ENCODE measurements around the gene REPS2. TPM values are rescaled to one million over a fixed set of nuclear protein-coding genes. Genes with fewer than 3 reads are reported as not detected.

Gene REPS2
- total RNA-seq, 1 donor from 2014 or later: 7.9 TPM

DNA sequence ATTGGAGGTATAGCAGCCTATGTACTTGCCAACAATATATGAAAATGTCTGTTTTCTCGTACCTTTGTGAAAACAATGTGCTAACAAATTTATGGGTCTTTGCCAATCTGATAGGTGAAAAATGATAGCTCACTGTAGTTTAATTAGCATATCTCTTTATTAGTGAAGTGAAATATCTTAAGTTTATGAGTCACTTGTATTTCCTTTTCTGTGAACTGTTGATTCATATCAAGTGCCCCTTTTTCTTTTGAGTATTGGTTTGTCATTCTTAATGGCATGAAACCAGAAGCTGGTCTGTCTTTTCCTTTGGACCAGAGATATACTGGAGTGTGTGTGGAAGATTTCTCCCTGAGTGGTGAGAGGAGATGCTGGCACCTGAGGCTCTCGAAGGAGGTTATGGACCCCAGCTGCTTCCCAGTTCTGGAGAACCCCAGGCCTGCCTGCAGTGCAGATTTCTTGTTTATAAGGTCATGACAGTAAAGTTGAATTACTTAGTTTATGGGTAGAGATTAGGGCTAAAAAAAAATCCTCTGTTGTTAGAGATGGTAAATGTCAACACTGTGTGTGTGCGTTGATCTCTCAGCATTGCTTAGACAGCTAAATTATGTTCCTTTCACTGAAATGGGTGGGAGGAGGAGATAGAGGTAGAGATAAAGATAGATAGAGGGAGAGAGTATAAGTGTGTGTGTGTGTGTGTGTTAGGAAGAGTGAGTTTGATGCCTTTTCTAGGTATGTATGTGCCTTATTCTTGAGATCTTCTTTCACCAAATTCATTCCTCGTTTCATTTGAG is 89.9 kb downstream of the REPS2 start:
- no peak for DNase-seq

DNA sequence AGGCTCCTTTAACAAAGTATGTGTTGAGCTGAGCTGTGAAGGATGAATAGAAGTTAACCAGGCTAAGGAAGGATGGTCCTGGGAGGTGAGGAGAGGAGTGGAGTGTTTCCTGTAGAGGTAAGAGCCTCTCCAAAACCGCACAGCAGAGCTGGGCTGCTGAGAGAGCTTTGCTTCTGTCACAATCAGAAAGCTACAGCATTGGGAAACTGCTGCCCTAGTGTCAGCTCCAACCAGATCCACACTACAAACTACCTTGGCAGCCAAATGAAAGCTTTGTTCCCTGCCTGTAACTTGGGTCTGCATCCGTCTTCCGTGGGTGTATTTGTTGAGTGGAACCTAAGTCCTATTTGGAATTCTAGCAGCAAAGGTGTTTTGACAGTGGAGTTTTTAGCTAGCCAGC is 91.8 kb downstream of the REPS2 start:
- no peak for DNase-seq

- DNase-seq: peak; percentile 91
Measured at GRCh38 chrX:17038681-17039161, 92.3 kb downstream of the REPS2 start.

- DNase-seq: no peak
Measured at GRCh38 chrX:17039826-17040225, 93.4 kb downstream of the REPS2 start.

- no peak for DNase-seq
Measured at GRCh38 chrX:17040711-17041110, 94.3 kb downstream of the REPS2 start.

DNA sequence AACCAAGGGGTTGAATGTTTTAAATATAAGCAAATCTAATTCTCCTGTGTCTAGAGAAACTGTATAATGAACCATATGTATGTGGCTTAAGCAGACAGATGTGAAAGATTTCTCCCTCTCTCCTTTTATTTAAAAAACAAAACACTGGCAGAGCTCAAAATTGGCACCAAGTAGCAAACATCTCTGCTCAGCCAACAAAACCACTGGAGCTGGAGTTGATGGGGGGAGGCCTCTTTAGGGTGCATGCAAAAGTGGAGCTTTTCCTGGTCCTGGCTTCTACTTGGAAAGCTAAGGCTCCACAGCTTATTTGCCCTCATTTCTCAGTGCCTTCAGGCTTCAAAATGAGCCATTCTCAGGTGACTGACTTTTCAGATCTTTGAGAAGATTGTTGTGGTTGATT is 95.6 kb downstream of the REPS2 start:
- peak; percentile 69 for DNase-seq

DNA sequence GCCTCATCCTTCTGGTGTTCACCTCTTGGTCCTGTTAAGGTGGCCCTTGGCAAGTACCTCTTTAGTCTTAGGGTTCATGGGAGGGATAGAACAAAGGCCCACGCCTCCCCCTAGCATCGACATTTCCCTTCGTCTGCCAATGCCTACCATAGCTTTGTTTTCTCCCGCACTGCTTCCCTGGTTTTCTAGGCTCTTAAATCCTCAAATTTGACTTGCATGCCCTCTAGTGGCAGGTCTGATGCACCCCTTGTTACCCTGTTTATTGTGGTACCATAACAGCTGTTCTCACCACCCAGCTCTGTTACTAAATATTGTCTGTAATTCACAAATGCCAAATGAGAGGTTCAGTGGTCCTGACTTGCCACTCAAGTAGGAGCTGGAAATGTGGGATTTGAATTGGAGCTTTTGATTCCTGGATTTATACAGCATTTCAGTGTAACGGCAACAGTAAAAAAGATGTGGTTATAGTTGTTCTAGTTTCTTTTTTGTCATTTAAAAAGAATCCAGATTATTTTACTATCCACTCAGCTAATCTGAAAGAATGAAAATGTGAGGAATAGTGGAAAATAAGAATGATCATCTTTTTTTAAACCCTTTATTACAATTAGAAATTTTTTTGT is 100.1 kb downstream of the REPS2 start:
- DNase-seq: peak; percentile 81

GRCh38 chrX:17047224-17047623 is 100.8 kb downstream of the REPS2 start:
- no peak for DNase-seq

DNA sequence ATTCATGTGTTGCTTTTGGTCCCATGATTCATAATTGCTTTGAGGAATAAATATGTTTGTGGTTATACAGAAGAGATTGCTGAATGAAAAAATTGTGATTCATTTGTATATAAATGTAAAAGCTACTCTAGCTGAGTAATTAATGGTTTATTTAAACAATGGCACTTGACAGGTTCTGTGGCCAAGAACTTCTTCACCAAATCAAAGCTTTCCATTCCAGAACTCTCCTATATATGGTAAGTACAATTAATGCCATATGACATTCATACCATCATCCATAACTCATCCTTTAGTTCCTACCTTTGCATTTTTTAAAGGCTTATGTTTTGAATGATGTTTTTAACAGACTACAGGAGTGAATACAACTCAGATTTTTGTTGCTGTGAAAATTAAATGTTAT is 105.8 kb downstream of the REPS2 start:
- DNase-seq: no peak

- DNase-seq: no peak
Measured at GRCh38 chrX:17052793-17053192, 106.3 kb downstream of the REPS2 start.

- peak; percentile 51 for DNase-seq
Measured at GRCh38 chrX:17053502-17053901, 107.0 kb downstream of the REPS2 start.

GRCh38 chrX:17056868-17057608 is 110.6 kb downstream of the REPS2 start:
- peak; percentile 17 for DNase-seq

DNA sequence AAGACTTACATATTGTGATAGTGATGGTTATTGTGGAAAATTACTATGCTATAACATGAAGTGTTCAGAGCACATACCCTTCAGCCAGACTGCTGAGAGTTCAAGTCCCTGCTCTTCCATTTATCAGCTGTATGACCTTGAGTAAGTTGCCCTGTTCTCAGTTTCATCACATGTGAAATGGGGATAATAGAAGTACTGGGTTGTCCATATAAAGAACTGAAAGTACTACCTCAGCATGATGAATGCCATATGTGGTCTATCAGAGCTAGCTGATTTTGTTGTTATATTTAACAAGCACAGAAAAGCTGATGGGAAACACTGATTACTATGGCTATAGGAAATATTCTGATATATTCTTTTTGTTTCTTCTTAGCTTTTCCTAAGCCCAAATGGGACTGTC is 115.6 kb downstream of the REPS2 start:
- DNase-seq: no peak

DNA sequence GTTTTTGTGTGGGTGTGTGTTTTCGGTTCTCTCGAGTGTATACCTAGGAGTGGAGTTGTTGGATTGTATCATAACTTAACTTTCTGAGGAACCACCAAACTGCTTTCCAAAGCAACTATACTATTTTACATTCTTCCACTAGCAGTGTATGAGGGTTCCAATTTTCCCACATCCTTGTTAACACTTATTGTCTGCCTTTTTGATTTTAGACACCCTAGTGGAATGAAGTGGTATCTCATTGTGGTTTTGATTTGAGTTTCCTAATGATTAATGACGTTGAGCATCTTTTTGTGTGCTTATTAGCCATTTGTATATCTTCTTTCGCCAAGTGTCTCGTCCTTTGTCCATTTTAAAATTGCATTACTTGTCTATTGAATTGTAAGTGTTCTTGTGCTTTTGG is 118.6 kb downstream of the REPS2 start:
- DNase-seq: no peak

DNA sequence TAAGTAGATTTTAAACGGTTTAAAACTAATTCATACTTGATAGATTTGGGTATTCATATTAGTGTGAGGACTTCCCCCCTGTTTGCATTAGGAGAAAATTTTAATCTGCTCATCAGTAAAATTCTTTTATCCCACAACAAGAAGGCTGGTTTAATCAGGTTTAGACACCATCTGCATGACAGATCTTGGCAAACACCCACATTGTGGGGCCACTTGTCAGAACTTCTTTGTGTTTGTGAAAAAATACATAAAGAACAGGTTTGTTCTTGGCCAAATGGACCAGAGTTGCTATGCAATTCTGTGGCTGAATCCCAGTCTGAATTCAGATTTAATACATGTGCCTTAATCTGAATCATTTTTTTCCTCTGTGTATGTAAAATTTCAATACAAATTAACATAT is 121.1 kb downstream of the REPS2 start:
- DNase-seq: no peak

DNA sequence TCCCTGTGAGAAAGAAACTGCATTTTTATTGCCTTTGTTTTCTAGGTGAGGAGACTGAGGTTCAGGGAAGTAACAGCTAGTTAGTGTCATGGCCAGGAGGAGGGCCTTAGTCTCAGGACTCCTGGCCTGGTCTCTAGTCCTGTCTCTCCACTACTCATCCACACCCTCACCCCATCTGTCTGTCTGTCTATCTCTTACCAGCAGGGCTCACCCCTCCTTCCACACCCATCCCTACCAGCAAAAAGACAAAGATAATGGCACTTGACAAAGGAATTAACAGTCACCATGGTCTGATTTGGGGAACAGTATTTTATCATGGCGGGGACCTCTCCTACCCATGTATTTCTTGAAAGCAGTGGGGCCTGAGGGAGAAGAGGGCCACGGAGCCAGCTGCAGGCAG is 125.8 kb downstream of the REPS2 start:
- DNase-seq: no peak

- DNase-seq: no peak
Measured at GRCh38 chrX:17072721-17073230, 126.3 kb downstream of the REPS2 start.

GRCh38 chrX:17075004-17075403 is 128.5 kb downstream of the REPS2 start:
- no peak for DNase-seq

DNA sequence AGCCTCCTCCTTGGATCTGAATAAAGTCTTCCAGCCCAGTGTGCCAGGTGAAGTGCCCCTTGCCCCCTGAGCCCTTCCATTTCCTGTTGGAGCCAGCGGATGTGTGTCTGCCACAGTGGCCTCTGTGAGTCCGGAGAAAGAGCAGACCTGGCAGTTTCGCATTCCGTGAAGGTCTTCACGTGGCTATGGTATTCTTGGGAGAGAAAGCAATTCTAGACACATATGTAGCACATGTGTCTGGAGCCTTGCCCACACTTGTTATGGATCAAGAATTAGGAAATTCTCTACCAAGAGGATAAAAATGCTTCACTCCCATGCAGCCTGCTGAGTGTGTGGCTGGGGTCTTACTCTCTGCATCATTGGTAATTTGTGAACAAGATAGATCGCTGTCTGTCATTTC is 130.9 kb downstream of the REPS2 start:
- peak; percentile 54 for DNase-seq

DNA sequence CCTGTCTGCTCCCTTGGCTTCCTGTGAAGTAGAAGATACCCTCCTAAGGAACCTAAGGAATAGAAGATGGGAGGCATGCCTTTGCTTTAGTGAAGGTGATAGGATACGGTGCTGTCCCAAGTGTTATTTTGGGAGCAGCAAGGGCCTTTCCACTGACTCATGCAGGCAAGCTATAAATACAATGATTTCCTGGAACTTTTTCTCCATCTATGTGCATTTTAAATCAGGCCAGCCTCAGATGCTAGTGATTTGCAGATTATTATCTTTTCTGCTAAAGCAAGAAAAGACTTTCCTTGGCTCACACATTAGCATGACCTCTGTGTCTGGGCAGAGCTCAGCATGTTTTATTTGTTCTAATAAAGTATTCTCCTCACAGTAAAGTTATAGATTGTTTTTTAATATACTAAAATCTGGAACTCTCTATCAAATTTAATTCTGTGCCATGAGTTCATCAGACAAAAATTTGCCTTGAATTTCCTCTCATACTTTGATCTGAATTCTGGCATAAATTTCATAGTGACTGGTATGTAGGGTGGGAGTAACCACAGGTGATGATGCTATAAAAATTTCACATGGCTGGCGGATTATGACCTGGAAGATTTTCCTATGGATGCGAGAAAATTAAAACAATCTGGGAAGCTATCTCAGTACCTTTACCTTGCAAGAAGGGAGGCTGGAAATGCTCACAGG is 131.7 kb downstream of the REPS2 start:
- no peak for DNase-seq

GRCh38 chrX:17081511-17081910 is 135.1 kb downstream of the REPS2 start:
- DNase-seq: no peak

DNA sequence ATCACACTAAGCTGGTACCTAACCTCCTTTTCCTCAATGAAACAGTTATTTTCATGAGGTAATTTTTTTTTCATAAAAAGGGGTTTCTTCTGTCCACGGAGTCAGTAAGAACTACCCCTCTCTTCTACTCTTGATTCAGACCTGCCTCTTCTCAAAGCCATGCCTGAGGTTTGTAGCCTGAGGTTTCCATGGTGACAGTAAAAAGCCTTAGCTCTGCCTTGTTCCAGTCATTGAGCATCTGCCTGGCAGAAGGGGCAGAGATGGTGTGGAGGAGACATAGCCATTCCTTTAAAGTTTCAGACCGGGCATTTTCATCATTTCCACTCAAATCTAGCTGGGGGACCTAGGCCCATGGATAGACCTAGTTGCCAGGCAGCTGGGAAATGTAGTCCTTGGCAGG is 135.5 kb downstream of the REPS2 start:
- DNase-seq: no peak

All from tongue (tissue), 2 donors.